ENCODE results near the gene TRAF7. TPM values are rescaled to one million over a fixed set of nuclear protein-coding genes. Genes with fewer than 3 reads are reported as not detected.

The TRAF7 gene
- total and polyA plus RNA-seq, 2 of the 13 experiments (the other 11 are each of a cell fraction or from before 2014, with no cell fraction given): 47.9 to 65.6 TPM

DNA sequence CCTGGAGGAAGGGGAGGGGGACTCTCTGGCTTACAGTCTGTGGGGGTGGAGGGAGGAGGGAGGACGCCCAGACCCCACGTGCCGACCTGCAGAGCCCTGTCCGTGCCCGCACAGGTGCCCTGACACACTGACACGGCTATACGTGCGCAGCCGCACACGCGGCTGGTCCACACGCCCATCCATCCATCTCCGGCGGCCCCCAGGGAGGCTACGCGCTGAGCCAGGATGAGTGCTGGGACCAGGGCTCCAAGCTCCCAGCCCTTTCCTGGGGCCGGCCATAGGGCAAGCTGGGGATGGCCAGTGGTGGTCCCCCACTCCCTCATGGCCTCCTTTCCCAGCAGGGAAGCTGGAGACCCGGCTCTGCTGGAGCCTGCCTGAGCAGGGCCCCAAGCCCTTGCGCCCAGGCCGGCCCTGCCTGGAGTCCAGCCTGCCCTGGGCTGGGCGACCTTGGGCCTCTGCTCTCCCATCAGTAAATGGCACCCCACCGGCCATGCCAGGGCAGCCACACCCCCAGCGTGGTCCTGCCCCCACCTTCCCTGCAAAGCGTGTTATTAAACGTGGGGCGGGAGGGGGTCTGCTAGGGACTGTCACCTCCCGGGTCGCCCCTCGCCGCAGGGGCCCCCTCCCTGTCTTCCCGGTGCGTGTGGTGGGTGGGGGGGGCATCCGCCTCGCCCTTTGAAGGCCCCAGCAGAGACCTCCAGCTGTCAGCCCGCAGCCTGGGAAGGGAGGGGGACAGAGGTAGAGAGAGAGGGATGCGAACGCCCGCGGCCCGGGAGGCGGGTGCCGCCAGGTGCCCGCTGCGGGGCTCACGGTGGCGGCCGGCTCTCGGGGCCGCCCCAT, 40.0 kb downstream of the TRAF7 start (continued):
- peak; percentile 22; the same call in 1 of the 2 replicates for TF ChIP-seq KDM5B (CRISPR knock-in tag; IDR thresholded peaks at IDR 0.05; ENCODE audit: borderline replicate concordance)
- TF ChIP-seq ZBTB38 (CRISPR knock-in tag; IDR thresholded peaks at IDR 0.05): 0 out of 2 replicates have a peak, but pooled peaks have one; percentile 7
- TF ChIP-seq MXD4 (CRISPR knock-in tag; IDR thresholded peaks at IDR 0.05): no peak
- TF ChIP-seq, protein P1, sequence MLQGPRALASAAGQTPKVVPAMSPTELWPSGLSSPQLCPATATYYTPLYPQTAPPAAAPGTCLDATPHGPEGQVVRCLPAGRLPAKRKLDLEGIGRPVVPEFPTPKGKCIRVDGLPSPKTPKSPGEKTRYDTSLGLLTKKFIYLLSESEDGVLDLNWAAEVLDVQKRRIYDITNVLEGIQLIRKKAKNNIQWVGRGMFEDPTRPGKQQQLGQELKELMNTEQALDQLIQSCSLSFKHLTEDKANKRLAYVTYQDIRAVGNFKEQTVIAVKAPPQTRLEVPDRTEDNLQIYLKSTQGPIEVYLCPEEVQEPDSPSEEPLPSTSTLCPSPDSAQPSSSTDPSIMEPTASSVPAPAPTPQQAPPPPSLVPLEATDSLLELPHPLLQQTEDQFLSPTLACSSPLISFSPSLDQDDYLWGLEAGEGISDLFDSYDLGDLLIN (CRISPR knock-in tag; IDR thresholded peaks at IDR 0.05; ENCODE audit: borderline replicate concordance): no peak
- no peak for TF ChIP-seq KDM1A (CRISPR knock-in tag; IDR thresholded peaks at IDR 0.05)
- TF ChIP-seq LCORL (IDR thresholded peaks at IDR 0.05): no peak
- 0 out of 2 replicates have a peak, but pooled peaks have one; percentile 10 for TF ChIP-seq LCORL (CRISPR knock-in tag; IDR thresholded peaks at IDR 0.05)
- TF ChIP-seq, protein P2, sequence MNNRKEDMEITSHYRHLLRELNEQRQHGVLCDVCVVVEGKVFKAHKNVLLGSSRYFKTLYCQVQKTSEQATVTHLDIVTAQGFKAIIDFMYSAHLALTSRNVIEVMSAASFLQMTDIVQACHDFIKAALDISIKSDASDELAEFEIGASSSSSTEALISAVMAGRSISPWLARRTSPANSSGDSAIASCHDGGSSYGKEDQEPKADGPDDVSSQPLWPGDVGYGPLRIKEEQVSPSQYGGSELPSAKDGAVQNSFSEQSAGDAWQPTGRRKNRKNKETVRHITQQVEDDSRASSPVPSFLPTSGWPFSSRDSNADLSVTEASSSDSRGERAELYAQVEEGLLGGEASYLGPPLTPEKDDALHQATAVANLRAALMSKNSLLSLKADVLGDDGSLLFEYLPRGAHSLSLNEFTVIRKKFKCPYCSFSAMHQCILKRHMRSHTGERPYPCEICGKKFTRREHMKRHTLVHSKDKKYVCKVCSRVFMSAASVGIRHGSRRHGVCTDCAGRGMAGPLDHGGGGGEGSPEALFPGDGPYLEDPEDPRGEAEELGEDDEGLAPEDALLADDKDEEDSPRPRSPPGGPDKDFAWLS (CRISPR knock-in tag; IDR thresholded peaks at IDR 0.05; ENCODE audit: borderline replicate concordance): no peak
- TF ChIP-seq, protein P3, sequence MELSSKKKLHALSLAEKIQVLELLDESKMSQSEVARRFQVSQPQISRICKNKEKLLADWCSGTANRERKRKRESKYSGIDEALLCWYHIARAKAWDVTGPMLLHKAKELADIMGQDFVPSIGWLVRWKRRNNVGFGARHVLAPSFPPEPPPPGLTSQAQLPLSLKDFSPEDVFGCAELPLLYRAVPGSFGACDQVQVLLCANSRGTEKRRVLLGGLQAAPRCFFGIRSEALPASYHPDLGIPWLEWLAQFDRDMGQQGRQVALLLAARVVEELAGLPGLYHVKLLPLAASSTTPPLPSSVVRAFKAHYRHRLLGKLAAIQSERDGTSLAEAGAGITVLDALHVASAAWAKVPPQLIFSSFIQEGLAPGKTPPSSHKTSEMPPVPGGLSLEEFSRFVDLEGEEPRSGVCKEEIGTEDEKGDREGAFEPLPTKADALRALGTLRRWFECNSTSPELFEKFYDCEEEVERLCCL (CRISPR knock-in tag; IDR thresholded peaks at IDR 0.05; ENCODE audit: borderline replicate concordance): 0 out of 2 replicates have a peak, but pooled peaks have one; percentile 49
- TF ChIP-seq, protein P4, sequence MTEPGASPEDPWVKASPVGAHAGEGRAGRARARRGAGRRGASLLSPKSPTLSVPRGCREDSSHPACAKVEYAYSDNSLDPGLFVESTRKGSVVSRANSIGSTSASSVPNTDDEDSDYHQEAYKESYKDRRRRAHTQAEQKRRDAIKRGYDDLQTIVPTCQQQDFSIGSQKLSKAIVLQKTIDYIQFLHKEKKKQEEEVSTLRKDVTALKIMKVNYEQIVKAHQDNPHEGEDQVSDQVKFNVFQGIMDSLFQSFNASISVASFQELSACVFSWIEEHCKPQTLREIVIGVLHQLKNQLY (CRISPR knock-in tag; IDR thresholded peaks at IDR 0.05): no peak
- TF ChIP-seq, protein P5, sequence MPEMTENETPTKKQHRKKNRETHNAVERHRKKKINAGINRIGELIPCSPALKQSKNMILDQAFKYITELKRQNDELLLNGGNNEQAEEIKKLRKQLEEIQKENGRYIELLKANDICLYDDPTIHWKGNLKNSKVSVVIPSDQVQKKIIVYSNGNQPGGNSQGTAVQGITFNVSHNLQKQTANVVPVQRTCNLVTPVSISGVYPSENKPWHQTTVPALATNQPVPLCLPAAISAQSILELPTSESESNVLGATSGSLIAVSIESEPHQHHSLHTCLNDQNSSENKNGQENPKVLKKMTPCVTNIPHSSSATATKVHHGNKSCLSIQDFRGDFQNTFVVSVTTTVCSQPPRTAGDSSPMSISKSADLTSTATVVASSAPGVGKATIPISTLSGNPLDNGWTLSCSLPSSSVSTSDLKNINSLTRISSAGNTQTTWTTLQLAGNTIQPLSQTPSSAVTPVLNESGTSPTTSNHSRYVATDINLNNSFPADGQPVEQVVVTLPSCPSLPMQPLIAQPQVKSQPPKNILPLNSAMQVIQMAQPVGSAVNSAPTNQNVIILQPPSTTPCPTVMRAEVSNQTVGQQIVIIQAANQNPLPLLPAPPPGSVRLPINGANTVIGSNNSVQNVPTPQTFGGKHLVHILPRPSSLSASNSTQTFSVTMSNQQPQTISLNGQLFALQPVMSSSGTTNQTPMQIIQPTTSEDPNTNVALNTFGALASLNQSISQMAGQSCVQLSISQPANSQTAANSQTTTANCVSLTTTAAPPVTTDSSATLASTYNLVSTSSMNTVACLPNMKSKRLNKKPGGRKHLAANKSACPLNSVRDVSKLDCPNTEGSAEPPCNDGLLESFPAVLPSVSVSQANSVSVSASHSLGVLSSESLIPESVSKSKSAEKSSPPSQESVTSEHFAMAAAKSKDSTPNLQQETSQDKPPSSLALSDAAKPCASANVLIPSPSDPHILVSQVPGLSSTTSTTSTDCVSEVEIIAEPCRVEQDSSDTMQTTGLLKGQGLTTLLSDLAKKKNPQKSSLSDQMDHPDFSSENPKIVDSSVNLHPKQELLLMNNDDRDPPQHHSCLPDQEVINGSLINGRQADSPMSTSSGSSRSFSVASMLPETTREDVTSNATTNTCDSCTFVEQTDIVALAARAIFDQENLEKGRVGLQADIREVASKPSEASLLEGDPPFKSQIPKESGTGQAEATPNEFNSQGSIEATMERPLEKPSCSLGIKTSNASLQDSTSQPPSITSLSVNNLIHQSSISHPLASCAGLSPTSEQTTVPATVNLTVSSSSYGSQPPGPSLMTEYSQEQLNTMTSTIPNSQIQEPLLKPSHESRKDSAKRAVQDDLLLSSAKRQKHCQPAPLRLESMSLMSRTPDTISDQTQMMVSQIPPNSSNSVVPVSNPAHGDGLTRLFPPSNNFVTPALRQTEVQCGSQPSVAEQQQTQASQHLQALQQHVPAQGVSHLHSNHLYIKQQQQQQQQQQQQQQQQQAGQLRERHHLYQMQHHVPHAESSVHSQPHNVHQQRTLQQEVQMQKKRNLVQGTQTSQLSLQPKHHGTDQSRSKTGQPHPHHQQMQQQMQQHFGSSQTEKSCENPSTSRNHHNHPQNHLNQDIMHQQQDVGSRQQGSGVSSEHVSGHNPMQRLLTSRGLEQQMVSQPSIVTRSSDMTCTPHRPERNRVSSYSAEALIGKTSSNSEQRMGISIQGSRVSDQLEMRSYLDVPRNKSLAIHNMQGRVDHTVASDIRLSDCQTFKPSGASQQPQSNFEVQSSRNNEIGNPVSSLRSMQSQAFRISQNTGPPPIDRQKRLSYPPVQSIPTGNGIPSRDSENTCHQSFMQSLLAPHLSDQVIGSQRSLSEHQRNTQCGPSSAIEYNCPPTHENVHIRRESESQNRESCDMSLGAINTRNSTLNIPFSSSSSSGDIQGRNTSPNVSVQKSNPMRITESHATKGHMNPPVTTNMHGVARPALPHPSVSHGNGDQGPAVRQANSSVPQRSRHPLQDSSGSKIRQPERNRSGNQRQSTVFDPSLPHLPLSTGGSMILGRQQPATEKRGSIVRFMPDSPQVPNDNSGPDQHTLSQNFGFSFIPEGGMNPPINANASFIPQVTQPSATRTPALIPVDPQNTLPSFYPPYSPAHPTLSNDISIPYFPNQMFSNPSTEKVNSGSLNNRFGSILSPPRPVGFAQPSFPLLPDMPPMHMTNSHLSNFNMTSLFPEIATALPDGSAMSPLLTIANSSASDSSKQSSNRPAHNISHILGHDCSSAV (CRISPR knock-in tag; IDR thresholded peaks at IDR 0.05; ENCODE audit: borderline replicate concordance): no peak
- TF ChIP-seq, protein P6, sequence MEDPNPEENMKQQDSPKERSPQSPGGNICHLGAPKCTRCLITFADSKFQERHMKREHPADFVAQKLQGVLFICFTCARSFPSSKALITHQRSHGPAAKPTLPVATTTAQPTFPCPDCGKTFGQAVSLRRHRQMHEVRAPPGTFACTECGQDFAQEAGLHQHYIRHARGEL (CRISPR knock-in tag; IDR thresholded peaks at IDR 0.05): 0 out of 2 replicates have a peak, but pooled peaks have one; percentile 26
